ENCODE data around the gene TAX1BP1.
"Not testable (repeated sequence)": the region's sequence is repeated elsewhere in the genome, so short reads cannot be mapped to it uniquely, and the experiment has no call there.

TAX1BP1 gene

DNA sequence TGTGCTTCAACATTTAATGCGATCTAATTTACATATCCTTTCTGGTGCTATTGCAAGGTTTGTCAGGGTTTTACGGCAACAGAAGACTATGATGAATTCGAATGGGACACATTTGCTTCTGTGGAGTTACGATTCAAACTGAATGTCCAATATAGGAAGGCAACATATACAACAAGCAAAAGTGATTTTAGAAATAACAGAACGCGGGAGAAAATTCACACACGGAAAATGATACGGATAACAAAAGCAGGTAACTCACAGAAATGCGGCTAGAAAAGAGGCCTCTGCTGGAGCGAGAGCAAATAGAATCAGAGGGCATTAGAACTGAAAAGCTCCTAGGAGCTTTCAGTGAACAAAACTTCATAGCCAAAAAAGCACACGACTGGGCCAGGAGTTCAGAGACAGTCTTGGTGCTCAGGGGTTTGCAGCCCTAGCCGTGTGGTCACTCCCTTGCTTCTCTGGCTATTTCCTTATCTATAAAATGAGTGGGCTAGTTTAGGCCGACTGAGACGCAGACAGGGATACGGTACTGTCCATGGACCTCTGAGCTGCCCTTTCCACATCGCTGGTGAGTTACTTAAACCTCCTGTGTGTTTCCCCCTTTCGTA lies 557 bp upstream of the TAX1BP1 start:
- DNase-seq, result no peak

DNA sequence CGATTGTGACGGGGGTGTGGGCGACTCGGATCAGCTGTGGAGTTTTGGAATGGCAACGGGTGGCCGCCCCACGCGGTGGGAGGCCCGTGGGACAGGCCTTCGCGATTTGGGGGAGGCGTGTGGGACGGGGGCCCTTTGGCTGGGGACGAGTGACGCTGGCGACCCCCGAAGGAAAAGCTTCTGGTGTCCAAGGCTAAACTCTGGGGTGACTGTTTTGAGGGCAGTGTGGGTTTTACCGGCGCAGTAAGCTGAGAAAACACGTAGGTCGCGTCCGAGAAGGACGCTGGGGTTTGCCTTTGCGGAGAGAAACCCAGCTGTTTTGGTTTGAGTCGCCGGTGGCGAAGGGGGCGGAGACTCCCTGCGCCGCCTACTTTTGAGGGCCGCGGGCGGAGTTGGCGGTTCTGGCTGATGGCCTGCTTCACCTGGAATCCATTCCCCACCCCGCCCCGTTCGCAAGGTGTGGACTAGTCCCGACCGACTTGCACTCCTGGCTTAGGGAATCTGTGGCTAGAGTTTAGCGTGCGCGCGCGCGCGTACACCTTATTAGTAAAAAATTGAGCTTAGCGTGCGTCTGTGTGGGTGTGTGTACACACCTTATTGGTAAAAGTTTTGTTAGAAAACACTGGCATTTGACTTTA lies 606 bp downstream of the TAX1BP1 start:
- DNase-seq, result peak; percentile 95

DNA sequence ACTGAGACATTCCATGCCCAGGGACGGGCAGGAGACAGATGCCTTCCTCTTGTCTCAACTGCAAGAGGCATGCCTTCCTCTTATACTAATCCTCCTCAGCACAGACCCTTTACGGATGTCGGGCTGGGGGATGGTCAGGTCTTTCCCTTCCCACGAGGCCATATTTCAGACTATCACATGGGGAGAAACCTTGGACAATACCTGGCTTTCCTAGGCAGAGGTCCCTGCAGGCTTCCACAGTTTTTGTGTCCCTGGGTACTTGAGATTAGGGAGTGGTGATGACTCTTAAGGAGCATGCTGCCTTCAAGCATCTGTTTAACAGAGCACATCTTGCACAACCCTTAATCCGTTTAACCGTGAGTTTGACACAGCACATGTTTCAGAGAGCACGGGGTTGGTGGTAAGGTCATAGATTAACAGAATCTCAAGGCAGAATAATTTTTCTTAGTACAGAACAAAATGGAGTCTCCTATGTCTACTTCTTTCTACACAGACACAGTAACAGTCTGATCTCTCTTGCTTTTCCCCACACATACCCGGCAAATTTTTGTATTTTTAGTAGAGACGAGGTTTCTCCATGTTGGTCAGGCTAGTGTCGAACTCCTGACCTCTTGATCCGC lies 2.2 kb downstream of the TAX1BP1 start:
- DNase-seq, result not testable (repeated sequence)

DNA sequence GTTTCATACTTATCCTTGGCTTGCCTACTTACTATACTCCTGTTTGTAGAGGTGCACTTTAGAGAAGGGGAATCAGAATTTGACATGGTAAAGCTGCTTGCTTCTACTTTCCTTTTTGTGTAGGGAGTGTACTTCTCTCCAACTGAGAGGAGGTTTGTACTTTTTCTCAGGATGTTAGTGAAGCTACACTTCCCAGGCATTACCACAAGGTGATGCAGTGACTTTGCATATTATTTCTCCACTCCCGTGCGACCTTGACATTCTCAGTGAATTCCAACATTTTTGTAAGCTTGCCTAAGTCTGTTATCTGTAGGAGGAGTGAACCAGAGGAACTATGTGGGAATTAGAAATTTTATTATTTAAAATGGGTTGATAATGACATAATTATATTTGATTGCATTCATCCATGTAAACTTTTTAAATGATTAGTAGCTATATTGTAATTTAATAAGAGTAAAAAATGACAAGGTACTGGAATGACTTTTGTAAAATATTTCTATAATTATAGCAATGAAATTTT lies 5.2 kb downstream of the TAX1BP1 start:
- DNase-seq, result no peak

GRCh38 chr7:27746486-27746885 lies 6.5 kb downstream of the TAX1BP1 start:
- DNase-seq, result no peak

GRCh38 chr7:27746978-27747377 lies 7.0 kb downstream of the TAX1BP1 start:
- no peak for DNase-seq

DNA sequence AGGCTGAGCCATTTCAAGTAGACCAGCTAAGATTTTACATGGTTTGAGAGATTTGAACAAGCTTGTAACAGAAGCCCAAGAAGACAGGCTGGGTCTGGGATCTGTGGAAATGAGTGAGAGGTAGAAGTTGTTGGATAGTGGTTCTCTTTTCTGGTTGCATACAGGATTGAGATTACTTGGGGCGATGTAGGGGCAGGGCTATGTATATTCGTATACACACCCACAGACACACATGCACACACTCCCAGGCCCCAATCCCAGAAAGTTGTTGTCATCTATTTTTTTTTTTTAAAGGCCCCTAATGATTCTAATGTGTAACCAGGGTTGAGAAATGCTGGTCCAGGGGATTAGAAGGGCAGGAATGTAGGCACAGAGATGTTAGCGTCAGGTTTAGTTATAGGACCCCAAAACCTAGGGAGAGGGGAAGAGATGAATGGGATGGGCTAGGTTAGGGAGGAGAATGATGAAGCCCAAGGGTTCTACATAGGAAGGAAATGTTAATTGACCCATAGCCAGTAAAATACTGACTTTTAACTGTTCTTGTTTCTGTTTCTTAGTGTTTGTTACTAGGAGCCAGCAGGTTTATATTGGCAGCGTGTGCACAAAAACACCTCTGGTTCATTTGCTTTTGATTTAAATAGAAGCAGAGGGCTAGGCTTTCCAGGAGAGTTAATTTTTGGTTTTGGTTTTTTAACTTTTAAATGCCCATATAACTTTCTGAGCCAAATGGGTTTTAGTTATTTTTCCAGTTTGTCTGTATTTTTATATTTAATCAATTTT lies 7.8 kb downstream of the TAX1BP1 start:
- DNase-seq, result no peak

- no peak for DNase-seq
Measured at GRCh38 chr7:27750316-27750715, 10.4 kb downstream of the TAX1BP1 start.

GRCh38 chr7:27751888-27752660 lies 12.1 kb downstream of the TAX1BP1 start:
- DNase-seq, result no peak

- DNase-seq, result no peak
Measured at GRCh38 chr7:27753863-27754262, 13.9 kb downstream of the TAX1BP1 start.

- no peak for DNase-seq
Measured at GRCh38 chr7:27756298-27756697, 16.3 kb downstream of the TAX1BP1 start.

- DNase-seq, result no peak
Measured at GRCh38 chr7:27759491-27759890, 19.5 kb downstream of the TAX1BP1 start.

DNA sequence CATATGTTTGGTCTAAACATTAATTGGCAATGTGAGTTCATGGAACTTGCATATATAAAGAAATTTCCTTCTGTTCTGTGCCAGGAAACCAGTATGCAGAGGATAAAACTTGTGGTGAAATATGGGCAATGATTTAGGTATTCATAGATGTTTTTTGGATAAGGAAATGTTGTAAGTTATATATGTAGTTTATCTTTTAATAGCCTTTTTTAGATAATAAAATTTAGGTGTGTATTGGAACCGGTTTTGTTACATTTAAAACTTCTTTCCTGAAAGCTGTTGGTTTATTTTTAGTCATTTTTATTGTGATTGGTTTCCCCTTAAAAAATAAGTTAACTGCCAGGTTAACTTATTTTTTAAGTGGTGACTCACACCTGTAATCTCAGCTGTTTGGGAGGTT lies 22.1 kb downstream of the TAX1BP1 start:
- no peak for DNase-seq

- DNase-seq, result no peak
Measured at GRCh38 chr7:27763983-27764508, 24.1 kb downstream of the TAX1BP1 start.

- DNase-seq, result no peak
Measured at GRCh38 chr7:27765841-27766240, 25.9 kb downstream of the TAX1BP1 start.

- no peak for DNase-seq
Measured at GRCh38 chr7:27767374-27767773, 27.4 kb downstream of the TAX1BP1 start.

GRCh38 chr7:27771111-27771510 lies 31.1 kb downstream of the TAX1BP1 start:
- DNase-seq, result no peak

DNA sequence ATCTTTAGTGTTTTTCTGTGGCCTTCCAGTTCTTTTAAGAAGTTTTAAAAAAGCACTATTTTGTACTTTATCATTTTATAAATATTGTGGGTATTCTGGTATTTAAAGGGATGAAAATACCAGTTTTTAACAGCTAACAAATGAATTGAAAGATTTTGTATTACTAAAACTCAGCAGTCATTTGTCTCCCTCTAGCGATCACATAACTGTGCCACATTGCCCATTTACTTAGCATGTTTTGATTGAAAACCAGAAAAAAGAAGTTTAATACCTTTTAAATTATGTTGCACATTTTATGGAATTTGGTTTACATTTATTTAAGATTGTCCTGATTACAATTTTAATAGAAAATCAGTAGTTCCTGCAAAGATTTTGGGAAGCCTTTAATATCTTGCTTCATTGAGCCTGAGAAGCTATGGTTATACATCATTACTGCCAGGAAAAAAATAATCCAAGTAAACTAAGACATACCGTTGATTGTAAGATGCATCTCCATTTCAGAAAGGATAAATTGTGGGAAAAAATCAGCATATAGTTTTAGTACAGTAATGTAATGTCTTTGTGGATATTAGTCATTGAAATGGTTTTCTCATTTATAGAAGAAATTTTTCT lies 34.9 kb downstream of the TAX1BP1 start:
- DNase-seq, result no peak

GRCh38 chr7:27775782-27776181 lies 35.8 kb downstream of the TAX1BP1 start:
- DNase-seq, result no peak

- DNase-seq, result no peak
Measured at GRCh38 chr7:27777662-27778061, 37.7 kb downstream of the TAX1BP1 start.

DNA sequence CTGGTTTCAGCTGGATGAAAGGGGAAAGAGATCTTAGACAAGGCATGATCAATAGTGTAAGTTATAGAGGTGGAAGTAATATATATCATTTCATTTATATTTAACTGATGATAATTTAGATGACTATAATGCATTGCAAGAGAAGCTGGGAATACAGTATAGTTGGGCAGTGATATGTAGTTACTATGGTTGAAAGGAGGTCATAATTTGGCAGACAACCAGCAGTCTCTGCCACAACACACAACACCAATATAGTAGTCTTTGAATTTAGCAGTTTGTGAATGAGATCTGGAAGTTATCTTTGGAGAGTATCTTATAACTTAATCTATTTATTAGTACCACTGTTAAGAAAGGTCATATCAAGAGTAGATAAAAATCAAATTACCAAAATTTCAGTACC lies 39.9 kb downstream of the TAX1BP1 start:
- no peak for DNase-seq

DNA sequence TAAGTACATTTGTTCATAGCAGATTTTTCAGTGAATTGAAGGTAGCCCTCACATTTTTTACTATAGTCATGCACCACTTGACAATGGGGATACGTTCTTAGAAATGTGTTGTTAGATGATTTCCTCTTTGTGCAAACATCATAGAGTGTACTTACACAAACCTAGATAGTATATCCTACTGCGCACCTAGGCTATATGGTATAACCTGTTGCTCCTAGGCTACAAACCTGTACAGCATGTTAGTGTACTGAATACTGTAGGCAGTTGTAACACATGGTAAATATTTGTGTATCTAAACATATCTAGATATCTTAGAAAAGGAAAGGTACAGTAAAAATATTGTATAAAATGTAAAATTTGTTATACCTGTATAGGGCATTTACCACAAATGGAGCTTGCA lies 41.2 kb downstream of the TAX1BP1 start:
- DNase-seq, result no peak
